ENCODE measurements around the gene TMEM128.

DNA sequence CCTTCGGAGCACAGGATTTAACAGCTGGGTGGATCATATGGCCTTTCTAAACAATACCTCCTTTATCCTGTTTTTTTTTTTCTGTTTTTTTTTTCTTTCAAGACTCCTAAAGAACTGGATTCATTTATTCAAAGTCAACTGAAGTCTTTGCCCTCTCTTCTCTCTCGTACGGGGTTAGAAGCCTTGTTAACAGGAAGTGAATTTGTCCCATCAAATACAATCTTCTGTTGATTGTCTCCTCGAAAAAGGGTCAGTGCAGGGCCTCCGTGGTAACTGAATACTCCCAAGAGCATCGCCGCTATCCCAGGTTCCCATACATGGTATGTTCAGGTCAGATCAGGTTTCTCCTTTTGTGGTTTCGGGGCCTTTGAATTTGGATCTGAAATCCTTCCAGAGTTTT is 1.8 kb upstream of the TMEM128 start:
- TF ChIP-seq EZH2phosphoT487 (IDR thresholded peaks at IDR 0.05; ENCODE audit: low read length): no peak
- TF ChIP-seq, protein P1, sequence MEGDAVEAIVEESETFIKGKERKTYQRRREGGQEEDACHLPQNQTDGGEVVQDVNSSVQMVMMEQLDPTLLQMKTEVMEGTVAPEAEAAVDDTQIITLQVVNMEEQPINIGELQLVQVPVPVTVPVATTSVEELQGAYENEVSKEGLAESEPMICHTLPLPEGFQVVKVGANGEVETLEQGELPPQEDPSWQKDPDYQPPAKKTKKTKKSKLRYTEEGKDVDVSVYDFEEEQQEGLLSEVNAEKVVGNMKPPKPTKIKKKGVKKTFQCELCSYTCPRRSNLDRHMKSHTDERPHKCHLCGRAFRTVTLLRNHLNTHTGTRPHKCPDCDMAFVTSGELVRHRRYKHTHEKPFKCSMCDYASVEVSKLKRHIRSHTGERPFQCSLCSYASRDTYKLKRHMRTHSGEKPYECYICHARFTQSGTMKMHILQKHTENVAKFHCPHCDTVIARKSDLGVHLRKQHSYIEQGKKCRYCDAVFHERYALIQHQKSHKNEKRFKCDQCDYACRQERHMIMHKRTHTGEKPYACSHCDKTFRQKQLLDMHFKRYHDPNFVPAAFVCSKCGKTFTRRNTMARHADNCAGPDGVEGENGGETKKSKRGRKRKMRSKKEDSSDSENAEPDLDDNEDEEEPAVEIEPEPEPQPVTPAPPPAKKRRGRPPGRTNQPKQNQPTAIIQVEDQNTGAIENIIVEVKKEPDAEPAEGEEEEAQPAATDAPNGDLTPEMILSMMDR (IDR thresholded peaks at IDR 0.05; ENCODE audit: low read length): no peak
- no peak for TF ChIP-seq EZH2 (optimal IDR thresholded peaks at IDR 0.05; ENCODE audit: low read depth, low read length)
